ENCODE results near the gene ACVR1B. TPM values are rescaled to one million over a fixed set of nuclear protein-coding genes. Genes with fewer than 3 reads are reported as not detected.

Gene ACVR1B
- total RNA-seq, 2 experiments from 2014 or later, result 7.5 to 8.6 TPM

DNA sequence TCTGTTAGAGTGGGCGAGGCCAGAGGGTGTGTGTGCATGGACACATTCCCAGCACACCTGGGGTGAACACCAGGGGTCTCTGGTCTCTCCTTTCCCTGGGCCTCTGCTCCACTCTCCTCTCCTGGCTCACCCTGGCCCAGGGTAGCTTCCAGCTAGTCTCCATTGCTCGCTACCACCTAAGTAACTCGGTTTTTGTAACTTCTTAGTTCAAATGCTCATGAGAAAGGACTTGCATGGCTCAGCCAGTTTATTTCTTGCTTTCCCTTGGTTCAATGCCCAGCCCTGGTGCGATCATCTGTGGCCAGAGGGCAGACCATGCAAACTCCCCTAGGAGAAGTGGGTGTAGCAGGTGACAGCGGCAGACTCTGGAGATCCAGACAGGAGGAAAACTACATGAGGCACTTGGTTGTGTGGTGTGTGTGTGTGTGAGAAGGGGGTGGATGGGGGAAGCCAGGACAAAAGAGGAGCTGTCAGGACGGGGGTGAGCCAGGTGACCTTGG is 8.9 kb upstream of the ACVR1B start:
- no peak overlapping the region for H3K4me3 Mint-ChIP-seq

DNA sequence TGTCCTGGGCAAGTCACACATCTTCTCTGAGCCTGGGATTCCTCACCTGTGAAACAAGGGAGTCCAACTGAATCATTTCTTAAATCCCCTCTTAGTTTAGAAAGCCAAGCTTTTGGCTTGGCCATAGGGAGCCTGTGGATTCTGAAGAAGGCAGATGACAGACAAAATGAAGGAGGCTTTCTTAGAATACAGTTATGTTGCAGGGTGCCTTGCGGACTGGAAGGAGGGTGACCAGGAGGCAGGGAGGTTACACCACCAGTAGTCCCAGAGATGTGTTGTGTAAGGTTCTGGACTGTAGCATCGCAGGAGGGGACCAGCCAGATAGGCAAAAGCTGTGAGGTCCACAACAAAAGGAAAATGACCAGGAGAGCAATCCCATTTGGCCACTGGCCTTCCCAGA is 8.2 kb upstream of the ACVR1B start:
- ChIA-PET POLR2A (no interaction called here), CTCF (interaction anchor here (1.7 kb wide), 1 partner anchor 20 kb away, joined by 4 read pairs; no protein-coding TSS in a partner anchor)
- H3K9me3 Mint-ChIP-seq, result peaks cover 11% of the 10 kb centered on the region
- no peaks in the 10 kb centered on the region for H3K4me1 Mint-ChIP-seq (ENCODE audit: low read depth)
- DNase-seq (no peak), ATAC-seq (no peak)
- H3K36me3 Mint-ChIP-seq (ENCODE audit: low read depth), result peaks cover 1% of the 10 kb centered on the region
- no peak overlapping the region for H3K27ac Mint-ChIP-seq
- no peak overlapping the region for H3K4me3 Mint-ChIP-seq
- intact Hi-C loops (cut with micrococcal nuclease), result no loop called here
- TF ChIP-seq, protein P1, sequence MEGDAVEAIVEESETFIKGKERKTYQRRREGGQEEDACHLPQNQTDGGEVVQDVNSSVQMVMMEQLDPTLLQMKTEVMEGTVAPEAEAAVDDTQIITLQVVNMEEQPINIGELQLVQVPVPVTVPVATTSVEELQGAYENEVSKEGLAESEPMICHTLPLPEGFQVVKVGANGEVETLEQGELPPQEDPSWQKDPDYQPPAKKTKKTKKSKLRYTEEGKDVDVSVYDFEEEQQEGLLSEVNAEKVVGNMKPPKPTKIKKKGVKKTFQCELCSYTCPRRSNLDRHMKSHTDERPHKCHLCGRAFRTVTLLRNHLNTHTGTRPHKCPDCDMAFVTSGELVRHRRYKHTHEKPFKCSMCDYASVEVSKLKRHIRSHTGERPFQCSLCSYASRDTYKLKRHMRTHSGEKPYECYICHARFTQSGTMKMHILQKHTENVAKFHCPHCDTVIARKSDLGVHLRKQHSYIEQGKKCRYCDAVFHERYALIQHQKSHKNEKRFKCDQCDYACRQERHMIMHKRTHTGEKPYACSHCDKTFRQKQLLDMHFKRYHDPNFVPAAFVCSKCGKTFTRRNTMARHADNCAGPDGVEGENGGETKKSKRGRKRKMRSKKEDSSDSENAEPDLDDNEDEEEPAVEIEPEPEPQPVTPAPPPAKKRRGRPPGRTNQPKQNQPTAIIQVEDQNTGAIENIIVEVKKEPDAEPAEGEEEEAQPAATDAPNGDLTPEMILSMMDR (IDR thresholded peaks at IDR 0.05), result no peak
- H3K27me3 Mint-ChIP-seq, result no peaks in the 10 kb centered on the region

More for the DNA sequence above, 8.9 kb upstream of the ACVR1B start:
- TF ChIP-seq, protein P1 (IDR thresholded peaks at IDR 0.05), result no peak
- DNase-seq, result no peak
- intact Hi-C loops (cut with micrococcal nuclease), result no loop called here
- Mint-ChIP-seq H3K9me3 (peaks cover 11% of the 10 kb centered on the region), H3K36me3 (ENCODE audit: low read depth) (peaks cover 1% of the 10 kb centered on the region), H3K27me3 (no peaks in the 10 kb centered on the region), H3K4me1 (ENCODE audit: low read depth) (no peaks in the 10 kb centered on the region), H3K27ac (no peak overlapping the region)
- ChIA-PET POLR2A (no interaction called here), CTCF (no interaction called here)
- no peak for ATAC-seq

DNA sequence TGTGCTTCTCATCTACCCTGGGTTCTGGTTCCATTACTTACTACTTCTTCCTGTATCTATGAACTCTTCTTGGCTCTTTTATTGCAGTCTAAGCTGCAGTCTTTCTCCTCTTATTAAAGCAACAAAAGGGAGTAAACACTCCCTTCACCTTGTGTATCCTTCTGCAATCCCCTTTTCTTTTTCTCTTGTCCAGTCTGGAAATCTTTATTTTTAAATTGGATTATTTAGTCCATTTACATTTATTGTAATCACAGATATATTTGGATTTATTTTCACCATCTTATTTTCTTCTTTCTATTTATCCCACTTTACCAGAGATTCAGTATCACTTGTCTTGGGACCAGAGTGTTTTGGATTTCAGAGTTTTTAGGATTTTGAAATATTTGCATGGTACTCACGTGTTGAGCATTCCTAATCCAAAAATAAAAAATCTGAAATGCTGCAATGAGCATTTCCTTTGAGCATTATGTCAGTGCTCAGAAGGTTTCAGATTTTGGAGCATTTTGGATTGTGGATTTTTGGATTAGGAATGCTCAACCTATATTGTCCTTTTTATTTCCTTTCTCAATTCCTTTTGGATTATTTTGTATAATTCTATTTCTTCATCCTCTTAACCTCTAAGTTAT is 6.8 kb upstream of the ACVR1B start:
- no peak for ATAC-seq
- Mint-ChIP-seq H3K36me3 (ENCODE audit: low read depth) (peaks cover 1% of the 10 kb centered on the region), H3K4me3 (no peak overlapping the region), H3K9me3 (peaks cover 11% of the 10 kb centered on the region), H3K27me3 (peaks cover 3% of the 10 kb centered on the region), H3K4me1 (ENCODE audit: low read depth) (no peaks in the 10 kb centered on the region), H3K27ac (no peak overlapping the region)
- DNase-seq, result no peak
- intact Hi-C loops (cut with micrococcal nuclease), result no loop called here
- POLR2A ChIA-PET, result no interaction called here
- TF ChIP-seq, protein P1 (IDR thresholded peaks at IDR 0.05), result no peak
- CTCF ChIA-PET, result interaction anchor here (1.7 kb wide), 1 partner anchor 22 kb away, joined by 4 read pairs; no protein-coding TSS in a partner anchor

DNA sequence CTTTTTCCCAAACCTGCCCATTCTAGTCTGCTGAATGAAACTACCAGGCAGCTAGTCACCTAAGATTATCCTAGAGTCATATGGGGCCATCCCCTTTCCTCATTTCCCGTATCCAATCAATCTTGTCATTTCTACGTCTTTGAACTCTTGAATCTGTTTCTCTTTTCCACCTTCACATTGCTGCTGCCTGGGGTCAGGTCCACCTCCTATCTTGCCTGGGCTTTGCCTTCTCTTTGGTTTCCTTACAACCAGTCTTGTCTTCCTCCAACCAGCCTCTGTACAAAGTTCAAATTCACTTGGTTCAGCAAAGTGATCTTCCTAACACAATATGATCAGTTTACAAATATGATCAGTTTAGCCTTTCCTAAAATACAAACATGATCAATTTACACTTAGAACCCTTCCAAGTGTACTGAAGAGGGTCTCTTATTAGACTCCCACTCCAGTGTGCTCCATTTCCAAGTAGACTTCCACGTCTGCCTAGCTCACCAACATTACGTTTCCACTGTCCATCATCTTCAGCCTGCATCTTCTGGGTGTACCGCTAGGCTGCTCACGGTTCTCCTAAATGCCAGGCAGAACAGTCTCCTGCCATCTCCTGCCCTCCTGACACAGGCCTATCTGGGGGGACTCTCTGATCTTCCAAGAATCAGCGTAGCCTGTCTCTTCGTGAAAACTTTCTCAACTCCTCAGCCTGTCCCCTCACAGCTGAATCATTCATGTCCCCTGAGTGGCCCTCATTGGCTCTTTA is 4.1 kb upstream of the ACVR1B start:
- H3K27me3 Mint-ChIP-seq, result peaks cover 8% of the 10 kb centered on the region
- no peak for DNase-seq
- ChIA-PET CTCF (interaction anchor here (1.7 kb wide), 1 partner anchor 33 kb away, joined by 5 read pairs; no protein-coding TSS in a partner anchor), POLR2A (interaction anchor here (0.6 to 0.8 kb wide), 2 partner anchors 11 to 1030 kb away, joined by 3 to 4 read pairs; no protein-coding TSS in a partner anchor)
- peaks cover 11% of the 10 kb centered on the region for H3K9me3 Mint-ChIP-seq
- H3K27ac Mint-ChIP-seq, result no peak overlapping the region
- H3K4me1 Mint-ChIP-seq (ENCODE audit: low read depth), result no peaks in the 10 kb centered on the region
- ATAC-seq, result no peak
- no peak overlapping the region for H3K4me3 Mint-ChIP-seq
- TF ChIP-seq, protein P1 (IDR thresholded peaks at IDR 0.05), result no peak
- intact Hi-C loops (cut with micrococcal nuclease), result no loop called here
- H3K36me3 Mint-ChIP-seq (ENCODE audit: low read depth), result peaks cover 1% of the 10 kb centered on the region

DNA sequence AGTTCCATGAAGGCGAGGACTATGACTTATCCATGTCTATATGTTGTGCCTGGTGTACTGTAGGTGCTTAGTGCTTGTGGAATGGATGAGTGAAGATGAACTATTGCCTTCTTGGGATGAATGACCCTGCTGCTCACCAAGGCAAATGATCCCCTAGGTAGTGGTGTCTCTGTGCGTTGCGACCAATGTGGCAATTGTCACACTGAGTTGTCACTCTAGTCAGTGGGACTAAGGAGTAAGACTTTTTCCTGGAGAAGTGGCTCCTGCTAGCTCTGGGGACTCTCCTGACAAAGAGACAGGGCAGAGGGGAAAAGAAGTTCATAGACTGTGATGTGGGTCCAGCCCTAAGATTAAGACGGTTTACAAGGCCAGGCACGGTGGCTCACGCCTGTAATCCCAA is 3.4 kb upstream of the ACVR1B start:
- Mint-ChIP-seq H3K36me3 (ENCODE audit: low read depth) (peaks cover 1% of the 10 kb centered on the region), H3K27me3 (peaks cover 8% of the 10 kb centered on the region), H3K9me3 (peaks cover 11% of the 10 kb centered on the region), H3K4me3 (no peak overlapping the region), H3K4me1 (ENCODE audit: low read depth) (peaks cover 4% of the 10 kb centered on the region), H3K27ac (no peak overlapping the region)
- TF ChIP-seq, protein P1 (IDR thresholded peaks at IDR 0.05), result no peak
- ATAC-seq (no peak), DNase-seq (no peak)
- ChIA-PET POLR2A (no interaction called here), CTCF (interaction anchor here (1.8 kb wide), 1 partner anchor 44 kb away, joined by 6 read pairs; no protein-coding TSS in a partner anchor)
- intact Hi-C loops (cut with micrococcal nuclease), result no loop called here

Data from activated CD8-positive, alpha-beta T cell treated with anti-CD3 and anti-CD28 coated beads for 36 hours (primary cell).